ENCODE measurements around the gene NR2C1. TPM values are rescaled to one million over a fixed set of nuclear protein-coding genes. Genes with fewer than 3 reads are reported as not detected.
A peak's percentile ranks its signal among the peaks of the same experiment; 100 is the strongest.

NR2C1 gene
- total RNA-seq, 1 donor from 2014 or later: 39.3 TPM

GRCh38 chr12:95017482-95017881 lies 55.9 kb downstream of the NR2C1 start:
- no peak for TF ChIP-seq CTCF (conservative IDR thresholded peaks at IDR 0.05)
- Mint-ChIP-seq H3K4me3 (no peak overlapping the region), H3K36me3 (ENCODE audit: low read depth) (peaks cover 8% of the 10 kb centered on the region), H3K27me3 (ENCODE audit: low read depth) (peaks cover 2% of the 10 kb centered on the region), H3K9me3 (peaks cover 4% of the 10 kb centered on the region), H3K4me1 (no peaks in the 10 kb centered on the region), H3K27ac (ENCODE audit: unreplicated experiment) (no peak overlapping the region)
- DNase-seq (ENCODE audit: low read depth, low spot score): no peak

- Mint-ChIP-seq H3K36me3 (ENCODE audit: low read depth) (peaks cover 8% of the 10 kb centered on the region), H3K4me3 (no peak overlapping the region), H3K9me3 (peaks cover 4% of the 10 kb centered on the region), H3K27ac (ENCODE audit: unreplicated experiment) (no peak overlapping the region), H3K4me1 (no peaks in the 10 kb centered on the region), H3K27me3 (ENCODE audit: low read depth) (peaks cover 2% of the 10 kb centered on the region)
- no peak for TF ChIP-seq CTCF (conservative IDR thresholded peaks at IDR 0.05)
- DNase-seq (ENCODE audit: low read depth, low spot score): no peak
Observed at GRCh38 chr12:95016120-95016519, 57.3 kb downstream of the NR2C1 start.

GRCh38 chr12:95014554-95014953 lies 58.9 kb downstream of the NR2C1 start:
- Mint-ChIP-seq H3K27ac (ENCODE audit: unreplicated experiment) (no peak overlapping the region), H3K9me3 (peaks cover 8% of the 10 kb centered on the region), H3K4me3 (no peak overlapping the region), H3K4me1 (no peaks in the 10 kb centered on the region), H3K36me3 (ENCODE audit: low read depth) (peaks cover 5% of the 10 kb centered on the region), H3K27me3 (ENCODE audit: low read depth) (peaks cover 2% of the 10 kb centered on the region)
- no peak for DNase-seq (ENCODE audit: low read depth, low spot score)
- TF ChIP-seq CTCF (conservative IDR thresholded peaks at IDR 0.05): no peak

GRCh38 chr12:95006206-95006605 lies 67.2 kb downstream of the NR2C1 start:
- no peak for TF ChIP-seq CTCF (conservative IDR thresholded peaks at IDR 0.05)
- no peak for DNase-seq (ENCODE audit: low read depth, low spot score)
- peaks cover 7% of the 10 kb centered on the region for H3K36me3 Mint-ChIP-seq (ENCODE audit: low read depth)
- peaks cover 12% of the 10 kb centered on the region for H3K9me3 Mint-ChIP-seq
- H3K4me1 Mint-ChIP-seq: peaks cover 13% of the 10 kb centered on the region
- H3K27me3 Mint-ChIP-seq (ENCODE audit: low read depth): no peaks in the 10 kb centered on the region
- no peak overlapping the region for H3K27ac Mint-ChIP-seq (ENCODE audit: unreplicated experiment)
- peak overlapping the region; percentile 60 for H3K4me3 Mint-ChIP-seq

- peaks cover 19% of the 10 kb centered on the region for H3K4me1 Mint-ChIP-seq
- no peaks in the 10 kb centered on the region for H3K27me3 Mint-ChIP-seq (ENCODE audit: low read depth)
- H3K36me3 Mint-ChIP-seq (ENCODE audit: low read depth): peaks cover 11% of the 10 kb centered on the region
- H3K4me3 Mint-ChIP-seq: peak overlapping the region; percentile 98
- H3K27ac Mint-ChIP-seq (ENCODE audit: unreplicated experiment): no peak overlapping the region
- no peak for TF ChIP-seq CTCF (conservative IDR thresholded peaks at IDR 0.05)
- H3K9me3 Mint-ChIP-seq: peaks cover 8% of the 10 kb centered on the region
- DNase-seq (ENCODE audit: low read depth, low spot score): no peak
Observed at GRCh38 chr12:95004610-95005009, 68.8 kb downstream of the NR2C1 start.

GRCh38 chr12:95003921-95004272 lies 69.5 kb downstream of the NR2C1 start:
- Mint-ChIP-seq H3K4me3 (peak overlapping the region; percentile 98), H3K9me3 (peaks cover 8% of the 10 kb centered on the region), H3K27ac (ENCODE audit: unreplicated experiment) (no peak overlapping the region)

More at GRCh38 chr12:95003921-95004272, 69.5 kb downstream of the NR2C1 start:
- no peaks in the 10 kb centered on the region for H3K27me3 Mint-ChIP-seq (ENCODE audit: low read depth)
- no peak for TF ChIP-seq CTCF (conservative IDR thresholded peaks at IDR 0.05)
- no peak for DNase-seq (ENCODE audit: low read depth, low spot score)
- H3K4me1 Mint-ChIP-seq: peaks cover 26% of the 10 kb centered on the region
- peaks cover 11% of the 10 kb centered on the region for H3K36me3 Mint-ChIP-seq (ENCODE audit: low read depth)

All from neural crest cell (in vitro differentiated cells).